Measurements from ENCODE around the gene KCNQ1.

KCNQ1 gene

DNA sequence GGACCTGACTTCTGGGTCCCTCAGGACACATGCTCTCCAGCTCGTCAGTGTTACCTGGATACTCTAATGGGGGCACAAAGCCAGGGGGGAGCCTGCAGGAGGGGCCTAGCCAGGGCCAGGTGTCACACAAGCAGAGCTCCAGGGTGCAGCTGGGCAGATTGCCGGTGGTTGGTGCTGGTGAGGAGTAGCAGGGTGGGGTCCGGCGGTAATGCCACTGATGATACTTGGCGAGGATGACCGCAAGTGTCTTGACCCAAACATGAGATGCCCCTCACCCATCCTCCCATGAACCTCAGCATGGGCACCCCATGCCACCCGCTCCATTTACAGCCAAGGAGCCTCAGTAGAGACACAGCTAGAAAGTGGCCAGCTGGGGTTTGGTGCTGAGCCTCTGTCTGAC, 270.1 kb downstream of the KCNQ1 start:
- DNase-seq (ENCODE audit: low read depth): no peak
- H3K4me3 ChIP-seq (ENCODE audit: low read length): no peak overlapping the region
- TF ChIP-seq, protein P1, sequence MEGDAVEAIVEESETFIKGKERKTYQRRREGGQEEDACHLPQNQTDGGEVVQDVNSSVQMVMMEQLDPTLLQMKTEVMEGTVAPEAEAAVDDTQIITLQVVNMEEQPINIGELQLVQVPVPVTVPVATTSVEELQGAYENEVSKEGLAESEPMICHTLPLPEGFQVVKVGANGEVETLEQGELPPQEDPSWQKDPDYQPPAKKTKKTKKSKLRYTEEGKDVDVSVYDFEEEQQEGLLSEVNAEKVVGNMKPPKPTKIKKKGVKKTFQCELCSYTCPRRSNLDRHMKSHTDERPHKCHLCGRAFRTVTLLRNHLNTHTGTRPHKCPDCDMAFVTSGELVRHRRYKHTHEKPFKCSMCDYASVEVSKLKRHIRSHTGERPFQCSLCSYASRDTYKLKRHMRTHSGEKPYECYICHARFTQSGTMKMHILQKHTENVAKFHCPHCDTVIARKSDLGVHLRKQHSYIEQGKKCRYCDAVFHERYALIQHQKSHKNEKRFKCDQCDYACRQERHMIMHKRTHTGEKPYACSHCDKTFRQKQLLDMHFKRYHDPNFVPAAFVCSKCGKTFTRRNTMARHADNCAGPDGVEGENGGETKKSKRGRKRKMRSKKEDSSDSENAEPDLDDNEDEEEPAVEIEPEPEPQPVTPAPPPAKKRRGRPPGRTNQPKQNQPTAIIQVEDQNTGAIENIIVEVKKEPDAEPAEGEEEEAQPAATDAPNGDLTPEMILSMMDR (IDR thresholded peaks at IDR 0.05; ENCODE audit: insufficient read depth, low read depth, low read length, missing control alignments): no peak

DNA sequence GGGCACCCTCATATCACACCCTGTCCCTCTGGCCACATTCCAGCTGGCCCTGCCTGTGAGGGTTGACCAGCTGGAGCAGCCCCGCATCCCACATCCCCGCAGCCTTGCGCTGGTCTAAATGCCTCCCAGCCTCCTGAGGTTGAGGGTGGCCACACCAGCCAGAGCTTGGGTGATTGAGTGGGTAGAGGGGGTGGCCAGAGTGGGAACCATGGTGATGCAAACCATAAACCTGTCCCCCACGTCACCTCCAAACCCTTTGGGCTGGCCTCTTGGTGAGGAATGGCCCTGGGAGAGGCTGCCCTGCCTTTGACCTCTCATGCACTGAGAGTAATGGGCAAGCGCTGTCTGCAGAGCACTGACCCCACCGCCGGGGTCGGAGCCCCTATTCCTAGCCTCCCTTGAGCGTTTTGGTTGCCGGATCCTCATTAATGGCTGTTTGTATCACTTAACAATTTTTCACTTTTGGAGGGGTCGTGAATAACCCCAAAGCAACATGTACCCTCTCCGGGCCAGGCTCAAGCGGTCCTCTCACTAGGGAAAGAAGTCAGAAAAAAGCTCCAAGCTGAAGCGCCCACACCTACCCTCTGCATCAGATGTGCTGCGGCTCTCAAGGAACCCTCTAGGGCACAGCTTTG, 271.0 kb downstream of the KCNQ1 start:
- TF ChIP-seq, protein P1 (IDR thresholded peaks at IDR 0.05; ENCODE audit: insufficient read depth, low read depth, low read length, missing control alignments): no peak
- DNase-seq (ENCODE audit: low read depth): no peak

DNA sequence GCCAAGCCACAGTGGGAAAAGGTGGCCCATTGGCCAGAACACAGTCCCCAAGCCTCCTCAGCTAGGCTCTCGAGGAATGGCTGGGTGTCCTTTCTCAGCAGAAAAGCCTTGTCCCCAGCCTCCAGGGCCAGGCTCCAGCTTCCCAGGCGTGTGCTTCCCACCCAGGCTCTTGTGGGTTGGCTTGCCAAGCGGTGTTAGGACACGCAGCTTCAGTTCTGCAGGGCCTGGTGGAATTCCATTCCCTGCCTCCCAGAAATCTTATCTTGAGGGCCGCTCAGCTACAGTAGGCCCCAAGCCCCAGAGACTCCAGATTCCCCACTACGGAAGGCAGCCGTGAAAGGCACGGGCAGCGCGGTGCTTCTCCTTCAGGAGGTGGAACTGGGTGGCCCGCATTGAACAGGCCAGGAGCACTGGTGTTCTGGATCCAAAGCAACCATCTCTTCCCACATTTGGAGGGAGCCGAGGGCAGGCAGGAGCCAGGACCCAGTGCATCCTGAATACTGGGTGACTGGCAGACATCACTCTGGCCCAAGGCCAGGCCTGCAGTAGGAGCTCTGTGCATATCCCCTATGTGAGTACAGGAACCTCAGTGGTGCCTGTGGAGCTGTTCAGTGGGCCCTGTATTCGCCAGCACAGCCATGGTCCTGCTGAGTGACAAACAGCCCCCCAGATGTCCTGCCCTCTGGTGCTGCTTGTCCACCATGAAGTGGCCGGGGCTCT, 271.7 kb downstream of the KCNQ1 start:
- no peak for DNase-seq (ENCODE audit: low read depth)
- TF ChIP-seq, protein P1 (IDR thresholded peaks at IDR 0.05; ENCODE audit: insufficient read depth, low read depth, low read length, missing control alignments): no peak
- H3K4me3 ChIP-seq (ENCODE audit: low read length): no peak overlapping the region

More for the DNA sequence above, 271.0 kb downstream of the KCNQ1 start:
- no peak overlapping the region for H3K4me3 ChIP-seq (ENCODE audit: low read length)

DNA sequence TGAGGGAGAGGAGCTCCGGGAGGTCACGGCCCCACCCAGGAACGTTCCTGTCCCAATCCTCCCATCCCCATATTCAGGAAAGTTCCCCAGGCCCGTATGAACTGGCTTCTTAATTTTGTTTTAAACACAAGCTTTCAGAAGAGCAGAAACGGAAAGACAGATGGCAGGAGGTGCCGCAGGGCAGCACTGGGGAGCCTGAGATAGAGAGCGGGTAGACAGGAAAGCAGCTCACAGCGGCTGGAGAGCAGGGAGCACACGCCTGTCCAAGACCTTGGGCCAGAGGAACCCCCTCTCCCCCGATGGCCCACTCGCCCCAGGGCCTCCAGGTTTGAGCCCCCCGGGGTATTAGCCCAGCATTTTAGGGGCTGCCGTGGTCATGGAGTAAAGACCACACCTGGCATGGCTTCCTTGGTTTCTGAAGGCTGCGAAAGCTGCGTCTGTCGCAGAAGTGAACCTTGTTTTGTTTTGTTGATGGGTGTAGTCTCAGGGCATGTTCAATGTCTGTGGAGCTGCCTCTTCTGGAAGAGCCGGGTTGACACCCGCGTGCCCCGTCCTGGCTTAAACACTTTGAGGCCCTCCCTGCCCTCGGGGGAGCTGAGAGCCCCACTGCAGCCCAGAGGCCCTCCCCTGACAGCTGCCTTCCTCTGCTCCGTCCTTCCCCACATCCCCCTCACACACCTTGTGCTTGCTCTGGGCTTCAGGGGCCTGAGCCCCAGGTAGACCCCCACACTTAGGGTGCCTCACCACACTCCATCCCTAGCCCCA, 272.9 kb downstream of the KCNQ1 start:
- TF ChIP-seq, protein P1 (IDR thresholded peaks at IDR 0.05; ENCODE audit: insufficient read depth, low read depth, low read length, missing control alignments): no peak
- DNase-seq (ENCODE audit: low read depth): no peak
- H3K4me3 ChIP-seq (ENCODE audit: low read length): no peak overlapping the region

DNA sequence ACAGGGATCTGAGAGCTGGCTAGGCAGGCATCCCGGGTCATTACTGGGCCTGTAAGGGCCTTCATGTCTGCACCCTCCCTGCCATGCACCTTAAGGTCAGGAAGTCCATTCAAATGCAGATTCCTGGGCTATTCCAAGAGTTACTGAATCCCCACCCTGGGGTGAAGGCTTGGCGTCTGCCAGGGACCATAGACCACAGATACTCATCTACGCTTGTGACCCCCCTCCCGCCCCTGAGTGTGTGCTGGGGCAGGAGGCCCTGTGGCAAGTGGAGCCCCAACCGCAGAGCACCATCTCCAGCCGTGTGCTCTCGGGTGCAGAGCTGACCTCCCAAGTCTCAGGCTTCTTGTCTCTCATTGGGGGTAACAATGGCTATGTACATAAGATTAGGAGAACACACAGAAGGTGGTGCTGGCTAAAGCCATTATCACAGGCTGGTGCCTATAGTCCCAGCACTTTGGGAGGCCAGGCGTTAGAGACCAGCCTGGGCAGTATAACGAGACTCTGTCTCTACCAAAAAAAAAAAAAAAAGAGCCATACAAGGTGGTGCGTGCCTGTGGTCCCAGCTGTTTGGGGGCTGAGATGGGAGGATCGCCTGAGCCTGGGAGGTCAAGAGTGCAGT, 274.1 kb downstream of the KCNQ1 start:
- H3K4me3 ChIP-seq (ENCODE audit: low read length): no peak overlapping the region
- no peak for DNase-seq (ENCODE audit: low read depth)
- TF ChIP-seq, protein P1 (IDR thresholded peaks at IDR 0.05; ENCODE audit: insufficient read depth, low read depth, low read length, missing control alignments): no peak

DNA sequence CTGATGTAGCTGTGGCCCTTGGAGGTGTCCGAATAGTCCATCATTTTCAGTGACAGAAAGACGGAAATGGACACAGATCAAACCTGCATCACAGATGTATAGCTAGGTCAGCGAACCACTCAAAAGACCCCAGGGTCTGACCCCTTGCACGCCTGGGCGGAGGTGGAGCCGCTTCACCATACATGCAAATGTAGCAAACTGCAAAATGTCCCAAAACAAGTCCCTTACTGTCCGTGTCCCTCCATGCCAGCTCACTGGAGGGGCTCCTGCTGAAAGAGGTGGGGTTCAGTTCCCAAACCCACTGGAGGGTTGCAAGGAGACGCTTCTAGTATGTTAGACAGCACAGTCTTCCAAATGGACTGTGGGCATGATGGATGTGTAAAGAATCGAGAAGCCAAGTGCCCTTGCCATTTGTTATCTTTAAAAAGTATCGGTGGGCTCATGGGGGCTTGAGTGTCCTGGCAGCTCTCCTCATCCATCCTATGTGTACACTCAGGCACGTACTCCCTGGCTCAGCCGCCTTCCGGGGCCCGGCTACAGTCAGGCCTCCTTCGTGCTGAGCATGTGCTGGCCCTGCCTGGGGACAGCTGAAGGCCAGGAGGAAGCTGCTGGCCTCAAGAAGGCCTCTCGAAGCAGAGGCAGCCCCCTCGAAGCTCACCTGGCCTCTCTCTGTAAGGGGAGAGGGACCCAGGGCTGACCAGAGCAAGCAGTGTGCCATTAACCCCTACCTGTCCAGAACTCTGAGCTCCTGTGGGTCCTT, 275.2 kb downstream of the KCNQ1 start:
- DNase-seq (ENCODE audit: low read depth): no peak
- no peak overlapping the region for H3K4me3 ChIP-seq (ENCODE audit: low read length)
- TF ChIP-seq, protein P1 (IDR thresholded peaks at IDR 0.05; ENCODE audit: insufficient read depth, low read depth, low read length, missing control alignments): no peak

Measured in epithelial cell of esophagus (primary cell).